Adrenal gland (tissue), 12 donors: Measurements from ENCODE around the gene LHFPL6. TPM values are rescaled to one million over a fixed set of nuclear protein-coding genes. Genes with fewer than 3 reads are reported as not detected.

Source experiments
- DNase-seq, 7 donors: peaks; one replicate each; pipeline ENCODE4 v3.0.0-alpha.2; 2019 to 2020
- H3K27ac ChIP-seq, 5 donors: fragments of 200-600 bp; sonication (generic) in 4 of 5; 1 replicate in 3 of 5; 2 replicates in 2 of 5; pipeline versions ENCODE4 v1.5.1 to v1.8.0; 2016 to 2020; ENCODE audit warnings: mild to moderate bottlenecking in 1 of 5
- H3K27me3 ChIP-seq: fragments of 200-600 bp; 2 replicates; pipeline ENCODE4 v1.8.0; 2021
- H3K36me3 ChIP-seq, 2 donors: fragments of 200-600 bp; replicated peaks in 1 of 2; 1 replicate in 1 of 2; 2 replicates in 1 of 2; pipeline versions ENCODE4 v1.5.1 to v1.8.0; 2018 to 2022
- H3K4me1 ChIP-seq, 2 donors: fragments of 200-600 bp; replicated peaks in 1 of 2; 1 replicate in 1 of 2; 2 replicates in 1 of 2; pipeline versions ENCODE4 v1.5.1 to v1.8.0; 2018 to 2021
- H3K4me3 ChIP-seq, 4 donors: fragments of 200-600 bp; sonication (generic) in 3 of 4; one replicate each; pipeline ENCODE4 v1.5.1; 2016 to 2018
- H3K9me3 ChIP-seq, 3 donors: fragments of 200-600 bp; sonication (generic) in 1 of 3; replicated peaks in 1 of 3; 1 replicate in 2 of 3; 2 replicates in 1 of 3; pipeline versions ENCODE4 v1.5.1 to v1.8.0; 2016 to 2021
- CTCF ChIP-seq, 6 experiments: fragments of 450-650 bp in 4 of 6; fragments of 200-600 bp in 2 of 6; sonication (generic) in 1 of 6; IDR thresholded peaks; 1 replicate in 5 of 6; 2 replicates in 1 of 6; pipeline versions ENCODE4 v1.5.1 to v1.8.0; 2016 to 2021; ENCODE audit warnings: antibody characterized with exemption in 6 of 6, mild to moderate bottlenecking in 2 of 6, moderate library complexity in 1 of 6
- POLR2A ChIP-seq, 2 donors: fragments of 450-650 bp; IDR thresholded peaks; one replicate each; pipeline ENCODE4 v1.6.1; 2017; ENCODE audit warnings: antibody characterized with exemption in 2 of 2, mild to moderate bottlenecking in 2 of 2, moderate library complexity in 1 of 2
- WGBS, 4 donors: extraction: QIAGEN DNeasy Blood & Tissue Kit in 2 of 4; methylation state at CpG; one replicate each; pipeline versions ENCODE4 v1.1.5 to v1.1.7; 2013 to 2017; 5-methylcytosine and 5-hydroxymethylcytosine counted together
- intact Hi-C, 2 donors: fragments of 100-400 bp; cut with DNase I; formaldehyde crosslinking; loops; one replicate each; pipeline versions ENCODE4 v1.14.1 to v1.15.0; 2022 to 2023
- polyA plus RNA-seq, 3 donors: library from polyadenylated mRNA; stranded (reverse); fragments of 200-250 nt in 2 of 3; fragments of 350-450 nt in 1 of 3; fragmentation: Illumina TruSeq in 1 of 3; extraction: RNeasy Lipid Tissue Mini Kit (QIAGEN cat#74804) in 1 of 3; gene quantifications; one replicate each; pipeline ENCODE4 v1.2.3, GENCODE V29; 2013 to 2014
- total RNA-seq, 9 donors: library from RNA; depleted of rRNA in 4 of 9; stranded (reverse); fragments of >200 nt in 4 of 9; fragments of 120-200 nt in 1 of 9; fragmentation: NEBNext Ultra II Directional in 1 of 9; extraction: Animal tissue kit (Norgen Biotek cat#: 25700) in 1 of 9; gene quantifications; one replicate each; pipeline versions ENCODE4 v1.1.0 to v1.2.4, GENCODE V29; 2013 to 2023
- donor health status: healthy with polysubstance abuse.
- donor health status: Bipolar disorder and iron deficiency.
- donor health status: DM: yes; HTN: yes; CAD: no.
- donor health status: DM: no; HTN: no; CAD: no.
- donor health status: DM: no; HTN: no; CAD: no.
- donor health status: DM: yes; HTN: yes; CAD: no.

Gene LHFPL6
- total and polyA plus RNA-seq, 12 donors, result 28.9 to 113 (median 46.6) TPM

GRCh38 chr13:39463611-39464010 lies 139.4 kb downstream of the LHFPL6 start:
- no peak for DNase-seq
- H3K27me3 ChIP-seq, result no peaks in the 10 kb centered on the region
- no peaks in the 10 kb centered on the region for H3K36me3 ChIP-seq
- no peak overlapping the region for H3K27ac ChIP-seq
- no peaks in the 10 kb centered on the region for H3K9me3 ChIP-seq
- no peak overlapping the region for H3K4me3 ChIP-seq
- no peaks in the 10 kb centered on the region for H3K4me1 ChIP-seq
- 77 to 100% (median 96%) methylated on average over 1 of the region's 1 CpG for WGBS, 4 donors
- TF ChIP-seq CTCF (IDR thresholded peaks at IDR 0.05), result no peak
- TF ChIP-seq POLR2A (IDR thresholded peaks at IDR 0.05), result no peak
- intact Hi-C loops, result no loop called here

- H3K27ac ChIP-seq, result no peak overlapping the region
- 95 to 98% (median 97%) methylated on average over 4 of the region's 4 CpGs for WGBS, 4 donors
- TF ChIP-seq POLR2A (IDR thresholded peaks at IDR 0.05) (no peak), CTCF (IDR thresholded peaks at IDR 0.05) (no peak)
- no peaks in the 10 kb centered on the region for H3K27me3 ChIP-seq
- intact Hi-C loops, result no loop called here
- no peaks in the 10 kb centered on the region for H3K4me1 ChIP-seq
- H3K9me3 ChIP-seq, result no peaks in the 10 kb centered on the region
- no peaks in the 10 kb centered on the region for H3K36me3 ChIP-seq
- H3K4me3 ChIP-seq, result no peak overlapping the region
- DNase-seq, result no peak
Measured at GRCh38 chr13:39462906-39463305, 140.1 kb downstream of the LHFPL6 start.

- H3K4me3 ChIP-seq, result no peak overlapping the region
Measured at GRCh38 chr13:39462428-39462827, 140.6 kb downstream of the LHFPL6 start.

GRCh38 chr13:39461685-39462266 lies 141.2 kb downstream of the LHFPL6 start:
- TF ChIP-seq POLR2A (IDR thresholded peaks at IDR 0.05) (no peak), CTCF (IDR thresholded peaks at IDR 0.05) (no peak)
- no peaks in the 10 kb centered on the region for H3K9me3 ChIP-seq
- intact Hi-C loops, result no loop called here
- H3K4me3 ChIP-seq, result no peak overlapping the region
- H3K27ac ChIP-seq, result no peak overlapping the region
- no peaks in the 10 kb centered on the region for H3K27me3 ChIP-seq
- no peaks in the 10 kb centered on the region for H3K4me1 ChIP-seq
- no peak for DNase-seq
- 92 to 95% (median 93%) methylated on average over 1 of the region's 1 CpG for WGBS, 4 donors
- H3K36me3 ChIP-seq, result no peaks in the 10 kb centered on the region

More at GRCh38 chr13:39462428-39462827, 140.6 kb downstream of the LHFPL6 start:
- H3K27ac ChIP-seq, result no peak overlapping the region
- intact Hi-C loops, result no loop called here
- DNase-seq, result no peak
- H3K9me3 ChIP-seq, result no peaks in the 10 kb centered on the region
- no peaks in the 10 kb centered on the region for H3K4me1 ChIP-seq
- WGBS, 4 donors, result 89 to 96% (median 92%) methylated on average over 2 of the region's 2 CpGs
- TF ChIP-seq POLR2A (IDR thresholded peaks at IDR 0.05) (no peak), CTCF (IDR thresholded peaks at IDR 0.05) (no peak)
- H3K27me3 ChIP-seq, result no peaks in the 10 kb centered on the region
- H3K36me3 ChIP-seq, result no peaks in the 10 kb centered on the region
